ENCODE results near the gene FBXO47.

- TF ChIP-seq CTCF (conservative IDR thresholded peaks at IDR 0.05; ENCODE audit: low read depth, low read length) (no peak), EZH2 (IDR thresholded peaks at IDR 0.05; ENCODE audit: borderline replicate concordance, low read depth, low read length, poor library complexity, severe bottlenecking) (no peak)
These were observed 44.5 kb downstream of the FBXO47 start for GRCh38 chr17:38922538-38923297.

Data from A673 (cell line).